A673 (cell line): Measurements from ENCODE around the gene ADAM19.

ENCODE experiments used
- EZH2 ChIP-seq: fragments of 200-600 bp; sonication (generic); IDR thresholded peaks from 2 replicates; pipeline ENCODE4 v1.6.1; 2017; ENCODE audit warnings: borderline replicate concordance, low read depth, mild to moderate bottlenecking, mixed read lengths, antibody characterized with exemption, low read length; ENCODE audit not compliant: poor library complexity, severe bottlenecking
- TF ChIP-seq, protein P1 (sequence below): fragments of 300-800, 200-600 bp; sonication (generic); conservative IDR thresholded peaks from 2 replicates; pipeline ENCODE4 v1.5.1; 2017; ENCODE audit warnings: low read depth, mild to moderate bottlenecking, antibody characterized with exemption, low read length, moderate library complexity, mixed read lengths

DNA sequence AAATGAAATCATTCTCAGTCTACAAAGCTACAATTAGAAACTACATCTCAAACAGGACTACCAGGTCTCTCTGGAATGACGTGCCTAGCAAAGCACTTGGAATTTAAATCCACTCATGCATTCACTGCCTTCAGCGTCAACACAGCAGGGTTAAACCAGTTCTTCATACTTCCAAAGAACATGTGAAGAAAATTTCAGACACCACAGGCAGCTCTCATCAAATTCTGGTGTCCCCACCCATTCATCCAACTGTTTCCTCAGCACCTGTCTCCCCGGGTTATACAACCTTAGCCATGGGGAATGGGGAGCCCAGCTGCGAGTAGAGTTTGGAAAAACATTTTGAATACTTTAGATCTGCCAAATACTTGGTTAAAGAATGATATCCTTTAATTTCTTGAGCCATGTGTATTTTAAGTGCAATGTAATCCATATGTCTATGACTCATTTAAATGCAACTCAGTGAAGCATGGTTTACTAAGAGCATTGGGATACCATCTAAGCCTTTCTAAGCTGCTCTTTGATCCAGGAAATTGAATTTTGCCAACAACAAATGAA, 17.5 kb downstream of the ADAM19 start:
- TF ChIP-seq, protein P1, sequence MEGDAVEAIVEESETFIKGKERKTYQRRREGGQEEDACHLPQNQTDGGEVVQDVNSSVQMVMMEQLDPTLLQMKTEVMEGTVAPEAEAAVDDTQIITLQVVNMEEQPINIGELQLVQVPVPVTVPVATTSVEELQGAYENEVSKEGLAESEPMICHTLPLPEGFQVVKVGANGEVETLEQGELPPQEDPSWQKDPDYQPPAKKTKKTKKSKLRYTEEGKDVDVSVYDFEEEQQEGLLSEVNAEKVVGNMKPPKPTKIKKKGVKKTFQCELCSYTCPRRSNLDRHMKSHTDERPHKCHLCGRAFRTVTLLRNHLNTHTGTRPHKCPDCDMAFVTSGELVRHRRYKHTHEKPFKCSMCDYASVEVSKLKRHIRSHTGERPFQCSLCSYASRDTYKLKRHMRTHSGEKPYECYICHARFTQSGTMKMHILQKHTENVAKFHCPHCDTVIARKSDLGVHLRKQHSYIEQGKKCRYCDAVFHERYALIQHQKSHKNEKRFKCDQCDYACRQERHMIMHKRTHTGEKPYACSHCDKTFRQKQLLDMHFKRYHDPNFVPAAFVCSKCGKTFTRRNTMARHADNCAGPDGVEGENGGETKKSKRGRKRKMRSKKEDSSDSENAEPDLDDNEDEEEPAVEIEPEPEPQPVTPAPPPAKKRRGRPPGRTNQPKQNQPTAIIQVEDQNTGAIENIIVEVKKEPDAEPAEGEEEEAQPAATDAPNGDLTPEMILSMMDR: no peak
- no peak for TF ChIP-seq EZH2
